IPS-NIHi11 (cell line): ENCODE data around the gene SF3B6.
"Not testable (repeated sequence)": the region's sequence is repeated elsewhere in the genome, so short reads cannot be mapped to it uniquely, and the experiment has no call there.

Source experiments
- DNase-seq: peaks from one replicate; pipeline ENCODE4 v3.0.0; 2012; ENCODE audit warnings: mixed read lengths, low spot score

SF3B6 gene

GRCh38 chr2:24093270-24093669 lies 17.1 kb upstream of the SF3B6 start:
- not testable (repeated sequence) for DNase-seq

- no peak for DNase-seq
Measured at GRCh38 chr2:24088821-24089359, 12.8 kb upstream of the SF3B6 start.

- no peak for DNase-seq
Measured at GRCh38 chr2:24087032-24087431, 10.9 kb upstream of the SF3B6 start.

GRCh38 chr2:24086241-24086640 lies 10.1 kb upstream of the SF3B6 start:
- DNase-seq = no peak

- no peak for DNase-seq
Measured at GRCh38 chr2:24085200-24085489, 9.0 kb upstream of the SF3B6 start.

- peak; percentile 91 for DNase-seq
Measured at GRCh38 chr2:24084386-24085199, 8.5 kb upstream of the SF3B6 start, which contains the start of gene TP53I3. TP53I3 (minus strand) TSS chr2:24084834; CDS start chr2:24084326, 508 bp downstream.

GRCh38 chr2:24083567-24084385 lies 7.7 kb upstream of the SF3B6 start:
- peak; percentile 72 for DNase-seq

GRCh38 chr2:24082787-24083566 lies 6.9 kb upstream of the SF3B6 start:
- no peak for DNase-seq

GRCh38 chr2:24080701-24081100 lies 4.6 kb upstream of the SF3B6 start:
- DNase-seq = no peak

GRCh38 chr2:24077879-24078278 lies 1.8 kb upstream of the SF3B6 start:
- DNase-seq = no peak

GRCh38 chr2:24077535-24077877 lies 1.4 kb upstream of the SF3B6 start:
- no peak for DNase-seq

GRCh38 chr2:24076849-24077534 lies 866 bp upstream of the SF3B6 start:
- DNase-seq = no peak

- DNase-seq = no peak
Measured at GRCh38 chr2:24075259-24075658, 867 bp downstream of the SF3B6 start.

GRCh38 chr2:24073816-24074215 lies 2.3 kb downstream of the SF3B6 start:
- DNase-seq = no peak

GRCh38 chr2:24072259-24072658 lies 3.9 kb downstream of the SF3B6 start:
- DNase-seq = no peak

GRCh38 chr2:24065341-24065740 lies 10.8 kb downstream of the SF3B6 start:
- no peak for DNase-seq

- no peak for DNase-seq
Measured at GRCh38 chr2:24058564-24059271, 17.4 kb downstream of the SF3B6 start.

GRCh38 chr2:24055750-24056149 lies 20.4 kb downstream of the SF3B6 start:
- no peak for DNase-seq

GRCh38 chr2:24054366-24055010 lies 21.6 kb downstream of the SF3B6 start:
- no peak for DNase-seq

- no peak for DNase-seq
Measured at GRCh38 chr2:24052951-24053350, 23.2 kb downstream of the SF3B6 start.

- no peak for DNase-seq
Measured at GRCh38 chr2:24051833-24052232, 24.3 kb downstream of the SF3B6 start.
